Parathyroid adenoma (tissue), 2 donors: ENCODE measurements around the gene CLEC16A.

Experiments
- H2AFZ ChIP-seq: fragments of 300-600 bp; sonication (generic); one replicate; pipeline ENCODE4 v1.7.0; 2017; ENCODE audit warnings: antibody characterized with exemption, mild to moderate bottlenecking
- H3K27ac ChIP-seq: fragments of 300-600 bp; sonication (generic); one replicate; pipeline ENCODE4 v1.7.0; 2017
- H3K27me3 ChIP-seq: fragments of 300-600 bp; sonication (generic); one replicate; pipeline ENCODE4 v1.7.0; 2017; ENCODE audit warnings: low read length; ENCODE audit not compliant: control insufficient read depth, insufficient read depth
- H3K36me3 ChIP-seq: fragments of 300-600 bp; sonication (generic); one replicate; pipeline ENCODE4 v1.7.0; 2017; ENCODE audit warnings: low read length; ENCODE audit not compliant: control insufficient read depth, insufficient read depth
- H3K4me1 ChIP-seq: fragments of 300-600 bp; sonication (generic); one replicate; pipeline ENCODE4 v1.7.0; 2017; ENCODE audit warnings: control low read depth
- H3K4me2 ChIP-seq: fragments of 300-600 bp; sonication (generic); one replicate; pipeline ENCODE4 v1.7.0; 2017; ENCODE audit warnings: low read length
- H3K4me3 ChIP-seq: fragments of 300-600 bp; sonication (generic); one replicate; pipeline ENCODE4 v1.7.0; 2017; ENCODE audit warnings: low read depth, low read length
- H3K79me2 ChIP-seq: fragments of 300-600 bp; sonication (generic); one replicate; pipeline ENCODE4 v1.7.0; 2017; ENCODE audit warnings: control low read depth
- H3K9ac ChIP-seq: fragments of 300-600 bp; sonication (generic); one replicate; pipeline ENCODE4 v1.7.0; 2017; ENCODE audit warnings: mild to moderate bottlenecking
- H3K9me3 ChIP-seq: fragments of 300-600 bp; sonication (generic); one replicate; pipeline ENCODE4 v1.7.0; 2017; ENCODE audit warnings: low read length; ENCODE audit not compliant: control insufficient read depth
- CTCF ChIP-seq: fragments of 300-600 bp; sonication (generic); IDR thresholded peaks from one replicate; pipeline ENCODE4 v1.7.0; 2017; ENCODE audit warnings: antibody characterized with exemption, mild to moderate bottlenecking
- donor health status: primary hyperparathyroidism.

Gene CLEC16A

GRCh38 chr16:11194913-11195312, 250.5 kb downstream of the CLEC16A start:
- Histone ChIP-seq H3K9me3 (no peaks in the 10 kb centered on the region), H3K36me3 (no peaks in the 10 kb centered on the region), H2AFZ (no peak overlapping the region), H3K79me2 (no peaks in the 10 kb centered on the region), H3K4me3 (no peak overlapping the region), H3K9ac (no peak overlapping the region), H3K4me1 (no peaks in the 10 kb centered on the region), H3K27me3 (no peaks in the 10 kb centered on the region), H3K27ac (no peak overlapping the region), H3K4me2 (no peak overlapping the region)
- no peak for TF ChIP-seq CTCF

GRCh38 chr16:11196286-11196828, 252.0 kb downstream of the CLEC16A start:
- H3K79me2 ChIP-seq = no peaks in the 10 kb centered on the region
- H2AFZ ChIP-seq = no peak overlapping the region
- H3K4me1 ChIP-seq = no peaks in the 10 kb centered on the region
- TF ChIP-seq CTCF = no peak
- H3K27me3 ChIP-seq = no peaks in the 10 kb centered on the region
- no peak overlapping the region for H3K27ac ChIP-seq
- H3K4me3 ChIP-seq = no peak overlapping the region
- H3K4me2 ChIP-seq = no peak overlapping the region
- H3K9me3 ChIP-seq = no peaks in the 10 kb centered on the region
- no peaks in the 10 kb centered on the region for H3K36me3 ChIP-seq
- H3K9ac ChIP-seq = no peak overlapping the region

- H3K4me2 ChIP-seq = no peak overlapping the region
- H2AFZ ChIP-seq = no peak overlapping the region
- no peaks in the 10 kb centered on the region for H3K9me3 ChIP-seq
- no peak for TF ChIP-seq CTCF
- H3K79me2 ChIP-seq = no peaks in the 10 kb centered on the region
- H3K27ac ChIP-seq = no peak overlapping the region
- no peak overlapping the region for H3K4me3 ChIP-seq
- no peaks in the 10 kb centered on the region for H3K4me1 ChIP-seq
- no peaks in the 10 kb centered on the region for H3K27me3 ChIP-seq
- no peak overlapping the region for H3K9ac ChIP-seq
- H3K36me3 ChIP-seq = no peaks in the 10 kb centered on the region
These were observed 254.0 kb downstream of the CLEC16A start for GRCh38 chr16:11198375-11198774.

GRCh38 chr16:11198828-11199227, 254.5 kb downstream of the CLEC16A start:
- Histone ChIP-seq H3K4me3 (no peak overlapping the region), H3K9me3 (no peaks in the 10 kb centered on the region), H3K4me2 (no peak overlapping the region), H2AFZ (no peak overlapping the region), H3K27me3 (no peaks in the 10 kb centered on the region), H3K36me3 (no peaks in the 10 kb centered on the region), H3K27ac (no peak overlapping the region), H3K9ac (no peak overlapping the region), H3K4me1 (no peaks in the 10 kb centered on the region), H3K79me2 (no peaks in the 10 kb centered on the region)
- TF ChIP-seq CTCF = no peak

- Histone ChIP-seq H3K4me2 (no peak overlapping the region), H3K79me2 (no peaks in the 10 kb centered on the region), H2AFZ (no peak overlapping the region), H3K9me3 (no peaks in the 10 kb centered on the region), H3K36me3 (no peaks in the 10 kb centered on the region), H3K4me3 (no peak overlapping the region), H3K4me1 (no peaks in the 10 kb centered on the region), H3K9ac (no peak overlapping the region), H3K27me3 (no peaks in the 10 kb centered on the region), H3K27ac (no peak overlapping the region)
- no peak for TF ChIP-seq CTCF
These were observed 256.2 kb downstream of the CLEC16A start for GRCh38 chr16:11200592-11200991.
